ENCODE measurements around the gene NELL1.

Gene NELL1

GRCh38 chr11:21323617-21324016, 654.2 kb downstream of the NELL1 start:
- no peak for DNase-seq (ENCODE audit: low read depth in 2 of 2)

- no peak for DNase-seq (ENCODE audit: low read depth in 2 of 2)
Observed at GRCh38 chr11:21343204-21343603, 673.8 kb downstream of the NELL1 start.

DNA sequence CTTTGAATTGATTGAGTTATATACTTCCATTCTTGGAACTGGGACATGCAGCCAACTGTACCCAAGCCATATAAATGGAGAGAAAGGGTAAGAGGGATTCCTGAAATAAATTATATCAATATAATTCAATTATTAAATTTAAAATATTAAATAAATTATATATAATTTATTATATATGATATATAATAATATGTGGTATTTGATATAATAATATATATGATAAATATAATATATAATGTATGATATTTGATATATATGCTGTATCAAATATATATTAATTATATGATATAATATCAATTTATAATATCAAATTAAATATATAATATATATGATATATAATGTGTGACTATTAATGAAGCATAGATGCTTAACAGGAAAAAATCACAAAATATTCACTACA, 677.0 kb downstream of the NELL1 start:
- DNase-seq (ENCODE audit: low read depth in 2 of 2), result no peak

DNA sequence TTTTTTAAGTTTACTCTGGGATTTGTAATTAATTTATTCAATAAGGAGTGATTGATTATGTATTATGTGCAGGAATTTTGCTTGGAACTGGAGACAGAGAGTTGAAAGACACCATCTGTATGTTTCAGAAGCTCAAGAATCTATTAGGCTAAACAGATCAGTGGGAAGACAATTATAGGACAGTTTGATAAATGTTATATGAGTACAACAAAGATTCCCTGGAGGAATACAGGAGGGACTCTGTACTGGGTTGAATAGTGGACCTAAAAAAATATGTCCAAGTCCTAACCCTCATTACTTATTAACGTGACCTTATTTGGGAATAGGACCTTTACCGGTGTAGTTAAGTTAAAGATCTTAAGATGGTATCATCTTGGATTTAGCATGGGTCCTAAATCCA, 681.2 kb downstream of the NELL1 start:
- DNase-seq (ENCODE audit: low read depth in 2 of 2), result no peak

DNA sequence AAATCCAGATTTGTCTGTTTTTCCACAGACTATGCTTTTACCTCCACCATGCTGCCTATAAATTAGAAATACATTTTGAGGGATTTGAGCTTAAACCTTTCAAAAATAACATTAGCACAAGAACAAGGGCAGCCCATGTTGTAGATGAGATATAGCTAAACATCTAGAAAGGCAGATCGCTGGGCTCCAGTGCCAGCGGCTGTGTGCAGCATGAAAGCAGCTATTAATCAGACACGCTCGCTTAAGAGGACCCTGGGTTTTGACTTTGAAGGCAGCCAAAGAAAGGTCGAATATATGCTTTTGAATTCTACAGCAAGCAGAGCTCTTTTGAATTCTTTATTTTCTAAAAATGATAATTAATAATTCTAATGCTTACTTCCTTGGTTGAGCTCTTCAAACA, 684.0 kb downstream of the NELL1 start:
- DNase-seq (ENCODE audit: low read depth in 2 of 2), result no peak

- no peak for DNase-seq (ENCODE audit: low read depth in 2 of 2)
Observed at GRCh38 chr11:21364866-21365624, 695.7 kb downstream of the NELL1 start.

- DNase-seq (ENCODE audit: low read depth in 2 of 2), result no peak
Observed at GRCh38 chr11:21369947-21370346, 700.6 kb downstream of the NELL1 start.

DNA sequence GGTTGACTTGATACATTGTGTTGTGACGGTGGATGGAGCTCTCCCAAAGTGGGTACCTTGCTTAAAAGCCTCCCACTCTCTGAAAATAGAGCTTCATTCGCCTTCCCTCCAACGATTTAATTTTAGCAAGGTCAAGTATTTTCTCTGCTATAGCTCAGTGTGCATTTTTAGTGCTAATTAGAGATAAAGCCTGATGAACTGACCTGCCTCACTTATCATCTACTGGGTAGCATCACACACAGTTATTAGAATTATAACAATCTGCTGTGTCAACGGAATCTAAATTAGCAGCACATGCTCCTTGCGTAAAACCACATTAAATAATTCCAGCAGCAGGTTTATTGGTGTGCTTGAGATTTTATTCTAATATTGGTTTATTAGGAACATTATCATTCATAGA, 701.7 kb downstream of the NELL1 start:
- no peak for DNase-seq (ENCODE audit: low read depth in 2 of 2)

- no peak for DNase-seq (ENCODE audit: low read depth in 2 of 2)
Observed at GRCh38 chr11:21372672-21373071, 703.3 kb downstream of the NELL1 start.

GRCh38 chr11:21374376-21374775, 705.0 kb downstream of the NELL1 start:
- DNase-seq (ENCODE audit: low read depth in 2 of 2), result no peak

DNA sequence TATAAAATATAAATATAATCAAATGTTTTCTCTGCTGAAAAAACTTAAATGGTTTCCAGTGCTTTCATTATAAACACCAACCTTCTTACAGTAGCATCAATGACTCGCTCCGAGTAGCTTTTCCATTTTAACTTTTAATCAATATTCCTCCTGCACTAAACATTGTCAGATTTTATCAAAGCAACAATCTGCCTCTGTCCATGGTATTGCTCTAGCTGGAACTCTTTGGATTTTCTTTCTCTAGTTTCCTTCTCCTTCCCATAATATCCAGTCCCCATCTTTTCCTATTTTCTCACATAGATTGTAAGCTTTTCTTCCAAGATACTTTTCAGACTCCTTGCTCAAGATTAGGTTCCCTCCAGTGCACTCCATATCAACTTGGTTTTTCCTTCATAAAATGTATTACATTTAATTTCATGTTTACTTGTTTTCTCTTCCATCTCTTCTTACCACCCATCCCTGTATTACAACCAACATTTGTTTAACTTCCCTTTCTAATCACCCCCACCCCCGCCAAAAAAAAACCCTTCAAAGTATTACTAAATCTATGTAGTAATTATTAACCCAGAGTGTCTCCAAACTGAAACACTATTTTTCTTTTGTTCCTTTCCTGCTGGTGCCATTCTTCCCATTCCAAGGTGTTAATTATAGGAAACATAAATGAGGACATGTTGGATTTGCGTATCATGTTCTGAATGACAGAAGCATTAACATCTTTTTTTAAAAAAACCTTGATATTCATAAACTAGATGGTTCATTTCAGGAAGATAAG, 716.5 kb downstream of the NELL1 start:
- no peak for DNase-seq (ENCODE audit: low read depth in 2 of 2)

GRCh38 chr11:21390430-21390829, 721.0 kb downstream of the NELL1 start:
- no peak for DNase-seq (ENCODE audit: low read depth in 2 of 2)

DNA sequence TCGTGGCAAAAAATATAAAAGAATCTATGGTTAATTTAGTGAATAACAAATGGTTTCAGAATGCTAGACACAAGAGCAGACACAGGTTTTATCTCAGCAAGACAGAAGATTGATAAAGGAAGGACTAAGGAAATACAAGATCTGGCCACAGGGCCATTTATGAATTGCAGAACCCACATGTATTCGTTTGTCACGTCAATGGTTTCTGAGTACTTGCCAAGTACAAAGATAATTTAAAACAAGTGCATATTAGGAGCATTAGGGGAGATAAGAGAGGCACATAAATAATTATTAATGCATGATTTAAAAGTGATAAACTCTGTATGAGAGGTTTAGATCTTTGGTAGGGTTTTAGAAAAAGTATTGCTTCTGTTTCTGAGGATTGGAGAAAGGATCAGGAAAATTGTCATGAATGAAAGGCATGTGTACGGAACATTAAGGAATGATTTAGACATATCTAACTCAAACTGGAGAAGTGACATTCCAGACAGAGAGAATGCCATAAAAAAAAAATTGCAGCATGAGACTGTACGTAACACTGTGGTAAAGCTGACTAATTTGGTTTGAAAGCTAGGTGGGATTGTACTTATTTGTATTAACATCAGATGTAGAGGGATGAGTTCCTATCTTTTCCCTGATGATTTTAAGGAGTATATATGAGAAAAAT, 727.1 kb downstream of the NELL1 start:
- DNase-seq (ENCODE audit: low read depth in 2 of 2), result no peak

- DNase-seq (ENCODE audit: low read depth in 2 of 2), result no peak
Observed at GRCh38 chr11:21398195-21398594, 728.8 kb downstream of the NELL1 start.

DNA sequence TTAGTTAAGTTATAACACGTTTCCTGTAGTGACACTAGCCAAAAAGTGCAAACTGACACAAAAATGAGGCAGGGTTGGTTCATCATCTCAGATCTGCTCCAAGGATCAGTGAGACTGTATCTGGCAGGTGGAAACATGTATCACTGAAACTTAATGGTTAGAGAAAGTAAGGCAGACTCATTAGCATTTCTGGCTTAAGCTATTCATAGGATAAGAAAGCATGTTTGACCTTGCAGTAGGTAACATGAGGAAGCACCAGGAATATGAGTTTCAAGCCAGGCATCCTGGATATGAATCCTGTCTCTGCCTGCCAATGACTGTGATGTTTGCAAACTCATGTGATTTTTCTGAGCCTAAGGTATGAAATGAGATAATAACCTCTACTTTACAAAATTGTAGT, 732.1 kb downstream of the NELL1 start:
- no peak for DNase-seq (ENCODE audit: low read depth in 2 of 2)

DNA sequence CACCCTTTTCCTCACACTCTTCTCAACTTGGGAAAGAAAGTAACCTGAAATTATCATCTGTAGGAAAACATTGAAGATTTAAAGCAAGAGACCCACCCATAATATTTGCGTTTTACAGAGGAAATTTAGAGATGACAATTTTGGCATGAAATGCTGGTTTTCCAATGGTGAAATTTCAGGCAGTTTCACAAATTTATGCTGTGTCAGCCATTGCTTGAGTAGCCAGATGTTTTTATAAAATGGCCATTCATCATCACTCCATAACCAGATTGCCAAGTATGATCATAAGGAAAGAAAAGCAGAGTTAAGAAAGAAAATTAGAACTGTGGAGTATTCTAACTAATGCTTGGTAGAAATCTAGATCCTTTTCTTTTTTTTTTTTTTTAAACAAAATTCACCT, 732.9 kb downstream of the NELL1 start:
- no peak for DNase-seq (ENCODE audit: low read depth in 2 of 2)

DNA sequence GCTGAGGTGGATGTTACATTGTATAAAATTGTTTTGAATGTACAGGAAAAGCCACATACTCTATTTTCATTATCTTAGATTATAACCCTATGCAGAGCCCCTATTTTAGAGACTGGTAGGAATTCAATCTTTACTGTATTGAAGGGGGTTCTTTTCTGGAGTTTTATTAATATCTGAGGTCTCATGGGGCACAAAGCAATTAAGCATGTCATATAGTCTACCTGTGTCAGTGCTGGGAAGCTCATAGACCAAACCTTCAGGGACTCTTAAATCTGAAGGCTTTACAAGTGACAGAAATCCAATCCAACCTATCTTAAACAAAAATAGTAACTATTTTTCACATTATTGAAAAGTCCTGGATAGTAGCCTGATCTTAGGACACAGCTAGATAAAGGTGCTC, 733.7 kb downstream of the NELL1 start:
- DNase-seq (ENCODE audit: low read depth in 2 of 2), result no peak

DNA sequence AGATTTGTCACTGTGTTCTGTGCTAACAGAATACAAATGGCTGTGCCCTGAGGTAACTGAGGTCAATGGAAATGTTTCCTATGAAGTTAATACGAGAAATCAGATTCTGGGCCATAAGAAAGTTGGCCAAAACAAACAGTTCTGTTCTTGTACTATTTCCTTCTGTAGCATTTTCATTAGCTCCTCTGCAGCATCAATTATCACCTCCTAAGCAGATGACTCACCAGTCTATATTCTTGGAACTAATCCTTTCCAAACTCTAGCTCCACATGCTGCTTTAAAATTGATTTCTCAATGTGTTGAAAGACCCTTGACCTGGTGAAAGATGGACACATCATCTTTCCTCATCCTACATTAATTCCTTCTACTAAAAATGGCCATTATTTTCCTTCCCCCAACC, 736.0 kb downstream of the NELL1 start:
- DNase-seq (ENCODE audit: low read depth in 2 of 2), result no peak

DNA sequence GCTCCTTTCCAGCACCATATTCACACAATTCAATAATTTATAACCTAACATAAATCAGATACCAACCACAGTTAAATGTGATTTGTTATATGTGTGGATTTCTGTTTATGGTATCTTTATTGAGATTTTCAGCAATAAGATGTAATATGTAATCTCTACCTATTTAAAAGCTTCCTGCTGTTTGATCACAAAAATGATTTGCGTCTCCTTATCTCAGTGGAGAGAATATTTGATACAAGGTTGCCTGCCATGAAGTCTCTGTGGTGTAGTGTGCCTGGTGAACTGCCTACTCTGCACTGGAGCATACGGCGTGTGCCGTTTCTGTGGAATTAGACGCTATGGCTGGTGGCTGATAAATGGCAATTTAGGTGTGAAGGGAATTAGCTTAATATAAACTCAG, 741.1 kb downstream of the NELL1 start:
- DNase-seq (ENCODE audit: low read depth in 2 of 2), result no peak

DNA sequence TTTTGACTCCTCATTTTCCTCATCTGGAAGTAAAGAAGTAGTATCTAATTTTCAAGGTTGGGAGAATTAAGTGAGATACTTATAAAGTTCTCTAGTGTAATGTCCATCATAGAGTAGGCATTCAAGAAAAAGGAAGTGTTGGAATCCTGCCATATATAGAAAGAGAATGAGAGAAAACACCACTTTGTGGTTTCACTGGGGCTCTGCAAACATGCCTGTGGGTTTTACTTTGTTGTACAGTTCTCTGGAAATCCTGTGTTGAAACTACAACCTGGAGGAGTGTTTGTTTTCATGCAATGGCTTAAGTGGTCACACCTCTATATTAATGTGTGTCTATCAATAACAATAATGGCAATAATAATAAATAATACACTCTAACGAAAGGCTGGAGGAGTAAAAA, 741.7 kb downstream of the NELL1 start:
- no peak for DNase-seq (ENCODE audit: low read depth in 2 of 2)

DNA sequence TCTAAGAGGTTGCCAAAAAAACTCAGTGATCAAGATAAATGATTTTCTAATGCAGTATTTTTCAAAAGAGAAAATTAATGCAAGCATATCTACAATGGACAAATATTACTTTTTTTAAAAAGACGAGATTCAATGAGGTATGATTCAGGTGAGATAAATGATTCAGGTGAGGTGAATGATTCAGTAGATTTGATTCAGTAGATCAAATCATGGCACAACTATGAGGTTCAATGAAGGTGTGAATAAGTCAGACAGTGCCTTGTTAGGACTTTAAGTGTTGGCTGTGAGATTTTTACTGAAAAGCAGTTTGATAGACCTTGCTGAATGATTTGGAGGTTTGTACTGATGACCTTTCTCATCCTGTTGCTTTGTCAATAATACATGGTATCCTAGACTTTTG, 742.2 kb downstream of the NELL1 start:
- no peak for DNase-seq (ENCODE audit: low read depth in 2 of 2)

- DNase-seq (ENCODE audit: low read depth in 2 of 2), result no peak
Observed at GRCh38 chr11:21412652-21413383, 743.4 kb downstream of the NELL1 start.

Data from stimulated activated CD8-positive, alpha-beta memory T cell treated with anti-CD3 and anti-CD28 coated beads, Interleukin-15, amount 100 ng/mL, for 4 hours (primary cell).